Fibroblast of mammary gland (primary cell): ENCODE data around the gene LAMTOR2.

ENCODE experiments used
- DNase-seq: peaks from one replicate; pipeline ENCODE4 v3.0.0-alpha.2; 2010; ENCODE audit warnings: low read depth
- H3K4me3 ChIP-seq: 2 replicates; pipeline ENCODE4 v1.5.1; 2011; ENCODE audit warnings: low read depth, mild to moderate bottlenecking, low read length, moderate library complexity; ENCODE audit not compliant: control insufficient read depth
- TF ChIP-seq, protein P1 (sequence below): conservative IDR thresholded peaks from 2 replicates; pipeline ENCODE4 v1.5.1; 2011; ENCODE audit warnings: low read depth, low read length, inconsistent platforms; ENCODE audit not compliant: control insufficient read depth, insufficient read depth

Gene LAMTOR2

GRCh38 chr1:156097499-156098178, 43.1 kb downstream of the LAMTOR2 start:
- DNase-seq: no peak
- TF ChIP-seq, protein P1, sequence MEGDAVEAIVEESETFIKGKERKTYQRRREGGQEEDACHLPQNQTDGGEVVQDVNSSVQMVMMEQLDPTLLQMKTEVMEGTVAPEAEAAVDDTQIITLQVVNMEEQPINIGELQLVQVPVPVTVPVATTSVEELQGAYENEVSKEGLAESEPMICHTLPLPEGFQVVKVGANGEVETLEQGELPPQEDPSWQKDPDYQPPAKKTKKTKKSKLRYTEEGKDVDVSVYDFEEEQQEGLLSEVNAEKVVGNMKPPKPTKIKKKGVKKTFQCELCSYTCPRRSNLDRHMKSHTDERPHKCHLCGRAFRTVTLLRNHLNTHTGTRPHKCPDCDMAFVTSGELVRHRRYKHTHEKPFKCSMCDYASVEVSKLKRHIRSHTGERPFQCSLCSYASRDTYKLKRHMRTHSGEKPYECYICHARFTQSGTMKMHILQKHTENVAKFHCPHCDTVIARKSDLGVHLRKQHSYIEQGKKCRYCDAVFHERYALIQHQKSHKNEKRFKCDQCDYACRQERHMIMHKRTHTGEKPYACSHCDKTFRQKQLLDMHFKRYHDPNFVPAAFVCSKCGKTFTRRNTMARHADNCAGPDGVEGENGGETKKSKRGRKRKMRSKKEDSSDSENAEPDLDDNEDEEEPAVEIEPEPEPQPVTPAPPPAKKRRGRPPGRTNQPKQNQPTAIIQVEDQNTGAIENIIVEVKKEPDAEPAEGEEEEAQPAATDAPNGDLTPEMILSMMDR: no peak
- H3K4me3 ChIP-seq: no peak overlapping the region

DNA sequence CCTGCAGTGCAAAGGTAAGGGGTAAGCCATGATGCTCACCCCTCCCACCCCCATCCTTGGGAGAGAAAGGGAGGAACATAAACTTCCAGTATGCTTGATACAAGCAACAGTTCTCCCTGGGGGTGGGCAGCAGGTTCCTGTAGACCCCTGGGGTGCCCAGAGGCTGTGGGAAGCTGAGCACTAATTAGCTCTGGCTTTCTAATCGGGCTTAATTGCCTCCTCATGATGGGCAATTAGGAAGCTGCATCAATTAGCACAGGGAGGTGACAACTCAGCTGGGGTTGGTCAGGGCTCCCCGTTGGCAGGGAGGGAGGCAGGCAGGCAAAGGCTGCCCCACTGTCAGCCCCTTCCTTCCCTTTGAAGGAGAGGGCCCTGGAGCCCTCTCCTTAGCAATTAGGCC, 44.2 kb downstream of the LAMTOR2 start:
- no peak overlapping the region for H3K4me3 ChIP-seq
- TF ChIP-seq, protein P1: no peak

DNA sequence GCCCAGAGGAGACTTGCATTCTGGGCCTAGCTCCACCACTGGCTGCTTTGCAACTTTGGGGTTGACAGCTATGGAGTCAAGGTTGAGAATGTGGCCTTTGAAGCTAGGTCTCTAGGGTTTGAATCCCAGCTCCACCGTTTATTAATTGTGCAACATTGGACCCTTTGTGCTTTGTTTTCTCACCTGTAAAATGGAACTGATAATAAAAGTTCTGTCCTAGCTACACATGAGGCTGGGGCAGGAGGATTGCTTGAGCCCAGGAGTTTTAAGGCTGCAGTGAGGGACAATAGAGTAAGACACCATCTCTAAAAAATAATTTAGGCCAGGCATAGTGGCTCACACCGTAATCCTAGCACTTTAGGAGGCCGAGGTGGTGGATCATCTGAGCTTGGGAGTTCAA, 44.7 kb downstream of the LAMTOR2 start:
- DNase-seq: no peak
- TF ChIP-seq, protein P1: no peak
- no peak overlapping the region for H3K4me3 ChIP-seq

More for the DNA sequence above, 44.2 kb downstream of the LAMTOR2 start:
- no peak for DNase-seq

DNA sequence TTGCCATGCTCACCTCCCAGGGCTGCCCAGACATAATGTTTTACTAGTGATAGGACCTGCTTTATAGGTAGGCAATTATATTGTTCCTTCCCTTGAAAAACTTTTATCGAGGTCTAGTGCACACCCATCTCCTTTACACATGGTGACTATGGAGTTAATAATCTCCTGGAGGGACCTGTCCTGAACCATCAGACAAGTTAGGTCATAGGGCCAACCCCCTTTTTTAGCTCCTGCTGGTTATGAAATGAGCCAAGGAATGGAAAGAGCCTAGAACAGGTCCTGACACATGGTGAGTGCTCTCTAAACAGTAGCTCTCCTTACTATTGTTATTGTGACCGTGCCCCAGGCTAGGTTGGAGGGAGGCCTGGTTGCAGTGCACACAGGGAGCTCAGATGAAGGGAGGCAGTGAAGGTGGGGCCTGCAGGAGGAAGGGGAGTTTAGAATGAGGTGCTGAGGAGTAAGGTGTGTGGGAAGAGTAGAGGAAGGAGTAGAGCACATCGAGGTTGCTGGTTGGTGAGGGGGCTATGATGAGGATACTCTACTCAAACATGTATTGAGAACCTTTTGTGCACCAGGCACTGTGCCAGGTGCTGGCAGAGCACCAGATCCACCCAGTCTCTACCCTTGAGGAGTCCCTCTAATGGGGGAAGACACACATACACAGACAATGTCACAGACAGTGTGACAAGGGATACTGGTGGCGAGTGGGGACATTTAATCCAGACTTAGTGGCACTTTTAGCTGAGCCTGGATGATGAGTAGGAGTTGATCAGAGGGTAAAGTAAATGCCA, 45.8 kb downstream of the LAMTOR2 start:
- DNase-seq: no peak
- TF ChIP-seq, protein P1: no peak
- H3K4me3 ChIP-seq: no peak overlapping the region

DNA sequence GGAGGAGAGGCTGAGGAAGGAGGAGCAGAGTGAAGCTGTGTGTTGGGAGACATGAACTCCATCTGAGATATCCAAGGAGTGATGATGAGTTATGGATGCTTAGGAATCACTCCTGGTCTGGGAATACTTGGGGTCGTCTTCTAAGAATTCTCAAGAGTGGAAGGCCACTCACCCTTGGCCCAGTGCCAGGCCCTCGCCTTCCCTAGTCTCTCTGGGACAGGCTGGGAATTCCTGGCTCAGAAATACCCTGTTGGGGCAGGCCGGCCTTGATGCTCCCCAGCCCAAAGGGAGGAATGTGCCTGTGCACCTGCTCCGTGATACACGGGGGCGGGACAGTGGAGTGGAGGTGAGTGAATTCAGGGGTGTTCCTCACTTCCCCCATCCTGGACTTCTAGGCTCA, 47.3 kb downstream of the LAMTOR2 start:
- H3K4me3 ChIP-seq: no peak overlapping the region
- no peak for DNase-seq
- TF ChIP-seq, protein P1: no peak

DNA sequence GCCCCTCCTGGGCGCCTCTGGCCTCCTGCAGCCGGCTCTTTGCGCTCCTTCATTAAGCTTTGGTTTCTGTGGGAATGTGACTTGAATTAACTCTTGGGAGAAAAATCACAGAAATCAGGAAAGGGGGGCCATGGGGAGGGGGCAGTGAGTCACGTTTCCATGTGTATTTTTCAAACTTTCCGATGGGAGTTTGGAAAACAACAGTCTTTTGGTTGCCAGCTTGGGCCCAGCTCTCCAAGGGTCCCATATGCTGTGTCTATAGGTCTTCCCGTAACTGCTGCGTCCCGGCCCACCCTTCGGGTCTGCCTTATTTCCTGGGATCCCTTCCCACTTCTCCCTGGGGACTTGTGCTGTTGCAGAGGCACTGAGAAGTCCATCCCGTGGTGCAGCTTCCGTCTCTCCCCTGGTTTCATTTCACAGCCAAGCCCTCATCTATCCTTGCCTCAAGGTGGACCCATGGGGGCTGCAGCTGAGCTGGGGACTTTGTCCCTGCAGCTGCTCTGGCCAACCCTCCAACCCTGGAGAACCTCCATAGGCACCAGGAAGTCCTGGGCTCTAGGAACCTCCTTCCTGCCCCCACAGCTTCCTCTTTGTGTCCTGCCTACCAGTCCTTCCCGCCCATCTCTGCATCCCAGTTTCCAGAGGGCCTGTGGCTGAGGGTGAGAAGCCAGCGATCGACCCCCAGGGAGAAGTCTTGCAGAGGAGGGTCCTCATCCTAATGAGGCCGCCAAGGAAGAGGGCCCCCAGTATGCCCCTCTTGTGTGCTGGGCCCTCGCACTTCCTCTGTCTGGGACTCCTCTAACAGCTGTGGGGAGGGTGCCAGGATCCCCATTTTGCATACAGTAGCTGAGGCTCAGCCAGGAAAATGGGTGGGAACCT, 48.3 kb downstream of the LAMTOR2 start:
- no peak overlapping the region for H3K4me3 ChIP-seq
- DNase-seq: peak; percentile 82
- TF ChIP-seq, protein P1: no peak
